Activated naive CD8-positive, alpha-beta T cell treated with anti-CD3 and anti-CD28 coated beads, Interleukin-2, amount 50 U/mL, for 24 hours (primary cell): ENCODE measurements around the gene GRM1.

ENCODE experiments used
- ATAC-seq: fragments of 150-1000 bp; cut with Tn5 transposase; one replicate; pipeline ENCODE4 v1.10.0; 2021
- DNase-seq: peaks from one replicate; pipeline ENCODE4 v3.0.0; 2021
- H3K27ac Mint-ChIP-seq: one replicate; pipeline ENCODE4 v1.8.0; 2021; ENCODE audit warnings: mild to moderate bottlenecking, mixed read lengths
- H3K27me3 Mint-ChIP-seq: one replicate; pipeline ENCODE4 v1.8.0; 2021; ENCODE audit warnings: mixed read lengths
- H3K36me3 Mint-ChIP-seq: one replicate; pipeline ENCODE4 v1.8.0; 2021; ENCODE audit warnings: low read depth, mixed read lengths
- H3K4me1 Mint-ChIP-seq: one replicate; pipeline ENCODE4 v1.8.0; 2021; ENCODE audit warnings: mixed read lengths
- H3K4me3 Mint-ChIP-seq: one replicate; pipeline ENCODE4 v1.8.0; 2021; ENCODE audit warnings: mild to moderate bottlenecking, moderate library complexity, mixed read lengths
- H3K9me3 Mint-ChIP-seq: one replicate; pipeline ENCODE4 v1.8.0; 2021; ENCODE audit warnings: mixed read lengths

The GRM1 gene

DNA sequence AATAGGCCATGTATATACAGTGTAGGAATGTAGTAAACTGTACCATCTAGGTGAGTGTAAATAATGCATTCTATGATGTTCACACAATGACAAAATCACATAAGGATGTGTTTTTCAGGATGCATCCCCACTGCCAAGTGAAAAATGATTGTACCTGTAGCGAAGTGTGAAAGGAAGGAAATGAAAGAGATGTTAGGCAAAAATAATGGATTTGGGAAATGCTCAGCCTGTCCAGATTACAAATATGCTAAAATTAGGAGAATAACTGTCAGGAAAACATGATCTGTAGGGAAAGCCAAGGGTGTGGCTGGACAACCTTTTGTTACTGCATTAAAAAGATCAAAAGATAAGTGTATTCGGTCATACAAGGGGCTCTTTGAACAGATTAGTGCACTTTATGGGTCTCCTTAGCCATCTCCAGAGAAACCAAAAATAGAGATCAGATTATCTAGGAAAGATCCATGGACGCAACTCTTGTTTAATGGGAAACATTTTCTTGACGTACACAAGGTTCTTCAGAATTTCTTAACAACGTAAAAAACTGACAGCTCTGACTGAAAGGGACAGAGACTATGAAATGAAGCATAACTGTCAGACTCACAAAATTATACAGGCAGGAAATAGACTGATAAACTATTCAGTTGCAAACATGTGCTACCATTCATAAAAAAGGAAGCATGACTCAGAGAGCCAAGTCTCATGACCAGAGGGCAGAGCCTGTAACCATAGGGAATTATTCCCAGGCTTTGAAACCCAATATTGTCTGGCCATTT, 261.1 kb downstream of the GRM1 start:
- no peak for ATAC-seq
- Mint-ChIP-seq H3K9me3 (no peaks in the 10 kb centered on the region), H3K27ac (no peak overlapping the region), H3K4me3 (no peak overlapping the region), H3K4me1 (no peaks in the 10 kb centered on the region), H3K27me3 (no peaks in the 10 kb centered on the region), H3K36me3 (no peaks in the 10 kb centered on the region)
- DNase-seq, result no peak

- no peaks in the 10 kb centered on the region for H3K36me3 Mint-ChIP-seq
- H3K4me3 Mint-ChIP-seq, result no peak overlapping the region
- DNase-seq (no peak), ATAC-seq (no peak)
- no peaks in the 10 kb centered on the region for H3K27me3 Mint-ChIP-seq
- H3K4me1 Mint-ChIP-seq, result no peaks in the 10 kb centered on the region
- H3K27ac Mint-ChIP-seq, result no peak overlapping the region
- H3K9me3 Mint-ChIP-seq, result no peaks in the 10 kb centered on the region
Observed at GRCh38 chr6:146290589-146290901, 261.7 kb downstream of the GRM1 start.

DNA sequence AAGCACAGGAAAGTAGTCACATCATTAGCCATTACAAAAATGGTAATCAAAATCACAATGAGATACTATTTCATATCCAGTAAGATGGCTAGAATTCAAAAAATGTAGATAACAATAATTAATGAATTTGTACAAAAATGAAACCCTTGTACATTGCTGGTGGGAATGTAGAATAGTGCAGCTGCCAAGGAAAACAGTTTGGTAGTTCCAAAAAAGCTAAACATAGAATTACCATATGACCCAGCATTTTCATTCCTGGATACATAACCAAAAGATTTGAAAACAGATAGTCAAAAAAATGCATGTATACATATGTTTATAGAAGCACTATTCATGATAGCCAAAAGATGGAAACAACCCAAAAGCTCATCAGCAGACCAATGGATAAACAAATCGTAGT, 263.6 kb downstream of the GRM1 start:
- DNase-seq (no peak), ATAC-seq (no peak)
- H3K9me3 Mint-ChIP-seq, result no peaks in the 10 kb centered on the region
- H3K36me3 Mint-ChIP-seq, result no peaks in the 10 kb centered on the region
- no peak overlapping the region for H3K27ac Mint-ChIP-seq
- H3K4me1 Mint-ChIP-seq, result no peaks in the 10 kb centered on the region
- no peaks in the 10 kb centered on the region for H3K27me3 Mint-ChIP-seq
- H3K4me3 Mint-ChIP-seq, result no peak overlapping the region

- no peak overlapping the region for H3K4me3 Mint-ChIP-seq
- ATAC-seq (no peak), DNase-seq (no peak)
- H3K4me1 Mint-ChIP-seq, result no peaks in the 10 kb centered on the region
- no peaks in the 10 kb centered on the region for H3K27me3 Mint-ChIP-seq
- no peaks in the 10 kb centered on the region for H3K9me3 Mint-ChIP-seq
- no peak overlapping the region for H3K27ac Mint-ChIP-seq
- no peaks in the 10 kb centered on the region for H3K36me3 Mint-ChIP-seq
Observed at GRCh38 chr6:146295695-146296094, 266.8 kb downstream of the GRM1 start.

- H3K4me1 Mint-ChIP-seq, result no peaks in the 10 kb centered on the region
- no peak for ATAC-seq
- no peak for DNase-seq
- no peaks in the 10 kb centered on the region for H3K9me3 Mint-ChIP-seq
- no peak overlapping the region for H3K4me3 Mint-ChIP-seq
- no peaks in the 10 kb centered on the region for H3K36me3 Mint-ChIP-seq
- no peak overlapping the region for H3K27ac Mint-ChIP-seq
- H3K27me3 Mint-ChIP-seq, result peaks cover 2% of the 10 kb centered on the region
Observed at GRCh38 chr6:146297815-146298214, 269.0 kb downstream of the GRM1 start.

DNA sequence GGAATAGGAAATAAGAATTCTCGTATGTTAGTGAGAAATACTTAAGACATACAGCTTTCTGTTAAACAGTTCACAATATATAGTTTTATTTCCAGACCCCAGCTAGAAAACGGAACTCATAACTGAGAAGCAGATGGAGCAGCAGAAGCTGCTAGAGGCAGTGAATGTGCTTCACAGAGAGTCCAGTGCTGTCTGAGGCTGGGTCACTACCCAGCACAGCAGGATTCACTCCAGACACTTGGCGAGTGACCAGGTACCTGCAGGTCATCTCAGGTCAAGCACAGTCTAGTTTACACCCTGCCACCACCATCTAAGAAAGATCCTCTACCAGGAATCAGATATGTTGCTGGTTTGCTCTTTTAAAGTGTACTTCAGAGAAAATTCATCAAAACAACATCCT, 271.7 kb downstream of the GRM1 start:
- Mint-ChIP-seq H3K9me3 (no peaks in the 10 kb centered on the region), H3K36me3 (no peaks in the 10 kb centered on the region), H3K4me1 (no peaks in the 10 kb centered on the region), H3K27ac (no peak overlapping the region), H3K4me3 (no peak overlapping the region), H3K27me3 (peaks cover 2% of the 10 kb centered on the region)
- DNase-seq (no peak), ATAC-seq (no peak)

DNA sequence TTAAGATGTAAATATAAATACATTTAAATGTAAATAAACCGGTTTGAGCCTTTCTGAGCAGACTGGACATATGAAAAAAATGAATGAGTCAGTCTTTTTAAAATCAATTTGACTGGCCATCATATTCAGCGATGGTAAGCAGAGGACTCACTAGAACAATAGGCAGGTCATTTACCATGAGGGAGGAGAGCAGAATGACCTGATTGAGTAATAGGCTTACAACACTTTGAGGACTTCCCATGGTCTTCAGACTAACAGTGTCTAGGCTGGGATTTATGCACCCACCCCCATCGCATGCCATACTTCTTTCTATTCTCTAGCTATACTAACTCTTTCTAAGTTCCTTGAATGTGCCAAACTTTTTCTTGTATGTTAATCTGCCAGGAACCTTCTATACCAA, 272.9 kb downstream of the GRM1 start:
- ATAC-seq (no peak), DNase-seq (no peak)
- Mint-ChIP-seq H3K27ac (no peak overlapping the region), H3K4me1 (no peaks in the 10 kb centered on the region), H3K36me3 (no peaks in the 10 kb centered on the region), H3K9me3 (no peaks in the 10 kb centered on the region), H3K27me3 (peaks cover 2% of the 10 kb centered on the region), H3K4me3 (no peak overlapping the region)

DNA sequence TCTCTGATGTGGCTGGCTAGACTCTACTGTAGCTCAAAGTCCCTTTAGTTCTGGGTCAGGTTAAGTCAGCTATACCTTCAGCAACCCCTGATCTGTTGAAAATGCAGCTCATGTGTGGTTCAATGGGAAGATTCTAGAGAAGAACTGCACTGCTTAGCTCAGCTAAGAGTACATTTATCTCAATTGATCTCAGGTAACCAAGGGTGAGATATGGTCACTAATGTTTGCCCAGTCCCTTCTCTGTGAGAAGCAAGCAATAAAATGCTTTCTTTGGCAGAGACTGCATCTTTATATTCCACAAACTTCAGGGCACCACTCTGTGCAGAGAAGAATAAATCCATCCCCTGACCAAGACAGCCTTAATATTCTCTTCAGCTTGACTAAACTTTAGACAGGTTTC, 274.1 kb downstream of the GRM1 start:
- Mint-ChIP-seq H3K4me1 (no peaks in the 10 kb centered on the region), H3K4me3 (no peak overlapping the region), H3K36me3 (no peaks in the 10 kb centered on the region), H3K27me3 (peaks cover 2% of the 10 kb centered on the region), H3K27ac (no peak overlapping the region), H3K9me3 (no peaks in the 10 kb centered on the region)
- no peak for DNase-seq
- ATAC-seq, result no peak

- no peak overlapping the region for H3K27ac Mint-ChIP-seq
Observed at GRCh38 chr6:146304181-146304580, 275.3 kb downstream of the GRM1 start.

GRCh38 chr6:146305092-146305491, 276.2 kb downstream of the GRM1 start:
- Mint-ChIP-seq H3K4me1 (no peaks in the 10 kb centered on the region), H3K27me3 (peaks cover 2% of the 10 kb centered on the region), H3K4me3 (no peak overlapping the region), H3K27ac (no peak overlapping the region), H3K9me3 (no peaks in the 10 kb centered on the region), H3K36me3 (no peaks in the 10 kb centered on the region)
- DNase-seq (no peak), ATAC-seq (no peak)

More at GRCh38 chr6:146304181-146304580, 275.3 kb downstream of the GRM1 start:
- Mint-ChIP-seq H3K4me1 (no peaks in the 10 kb centered on the region), H3K4me3 (no peak overlapping the region), H3K27me3 (peaks cover 2% of the 10 kb centered on the region), H3K9me3 (no peaks in the 10 kb centered on the region), H3K36me3 (no peaks in the 10 kb centered on the region)
- DNase-seq (no peak), ATAC-seq (no peak)

GRCh38 chr6:146305951-146306350, 277.1 kb downstream of the GRM1 start:
- no peaks in the 10 kb centered on the region for H3K9me3 Mint-ChIP-seq
- H3K27ac Mint-ChIP-seq, result no peak overlapping the region
- no peak for DNase-seq
- no peaks in the 10 kb centered on the region for H3K36me3 Mint-ChIP-seq
- H3K4me1 Mint-ChIP-seq, result no peaks in the 10 kb centered on the region
- H3K27me3 Mint-ChIP-seq, result peaks cover 2% of the 10 kb centered on the region
- ATAC-seq, result no peak
- H3K4me3 Mint-ChIP-seq, result no peak overlapping the region

- H3K27ac Mint-ChIP-seq, result no peak overlapping the region
- DNase-seq, result no peak
- H3K4me3 Mint-ChIP-seq, result no peak overlapping the region
- H3K27me3 Mint-ChIP-seq, result no peaks in the 10 kb centered on the region
- no peaks in the 10 kb centered on the region for H3K36me3 Mint-ChIP-seq
- H3K4me1 Mint-ChIP-seq, result no peaks in the 10 kb centered on the region
- ATAC-seq, result no peak
- no peaks in the 10 kb centered on the region for H3K9me3 Mint-ChIP-seq
Observed at GRCh38 chr6:146310628-146311027, 281.8 kb downstream of the GRM1 start.

DNA sequence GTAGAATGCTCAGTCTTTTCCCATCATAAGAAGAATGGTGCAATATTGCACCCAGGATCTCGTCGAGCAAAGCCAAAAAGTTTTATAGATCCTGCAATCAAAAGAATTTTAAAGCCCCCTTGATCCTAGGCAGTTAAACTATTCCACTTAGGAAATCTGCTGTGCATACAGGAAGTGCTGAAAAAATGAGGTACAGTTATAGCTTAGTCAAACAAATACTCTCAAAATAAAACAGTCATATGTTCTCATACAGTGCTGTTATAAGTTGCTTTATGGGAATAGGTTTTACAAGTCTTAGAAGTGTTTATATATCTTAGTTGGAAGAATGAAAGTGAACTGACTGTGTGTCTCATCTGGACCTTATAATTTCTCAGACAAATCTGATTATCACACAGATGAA, 282.2 kb downstream of the GRM1 start:
- Mint-ChIP-seq H3K36me3 (no peaks in the 10 kb centered on the region), H3K27ac (no peak overlapping the region), H3K27me3 (no peaks in the 10 kb centered on the region), H3K4me3 (no peak overlapping the region), H3K9me3 (no peaks in the 10 kb centered on the region), H3K4me1 (no peaks in the 10 kb centered on the region)
- DNase-seq (no peak), ATAC-seq (no peak)

- ATAC-seq (no peak), DNase-seq (no peak)
- no peak overlapping the region for H3K4me3 Mint-ChIP-seq
- H3K9me3 Mint-ChIP-seq, result no peaks in the 10 kb centered on the region
- no peaks in the 10 kb centered on the region for H3K4me1 Mint-ChIP-seq
- no peaks in the 10 kb centered on the region for H3K36me3 Mint-ChIP-seq
- H3K27ac Mint-ChIP-seq, result no peak overlapping the region
- H3K27me3 Mint-ChIP-seq, result no peaks in the 10 kb centered on the region
Observed at GRCh38 chr6:146312608-146313007, 283.7 kb downstream of the GRM1 start.

GRCh38 chr6:146315381-146316174, 286.7 kb downstream of the GRM1 start:
- DNase-seq (no peak), ATAC-seq (no peak)
- Mint-ChIP-seq H3K9me3 (peaks cover 5% of the 10 kb centered on the region), H3K27me3 (no peaks in the 10 kb centered on the region), H3K4me3 (no peak overlapping the region), H3K4me1 (no peaks in the 10 kb centered on the region), H3K27ac (no peak overlapping the region), H3K36me3 (no peaks in the 10 kb centered on the region)
